ENCODE measurements around the gene LGR6. TPM values are rescaled to one million over a fixed set of nuclear protein-coding genes. Genes with fewer than 3 reads are reported as not detected.
"Not testable (repeated sequence)": the region's sequence is repeated elsewhere in the genome, so short reads cannot be mapped to it uniquely, and the experiment has no call there.

The LGR6 gene
- polyA plus RNA-seq, 1 experiment: not detected

DNA sequence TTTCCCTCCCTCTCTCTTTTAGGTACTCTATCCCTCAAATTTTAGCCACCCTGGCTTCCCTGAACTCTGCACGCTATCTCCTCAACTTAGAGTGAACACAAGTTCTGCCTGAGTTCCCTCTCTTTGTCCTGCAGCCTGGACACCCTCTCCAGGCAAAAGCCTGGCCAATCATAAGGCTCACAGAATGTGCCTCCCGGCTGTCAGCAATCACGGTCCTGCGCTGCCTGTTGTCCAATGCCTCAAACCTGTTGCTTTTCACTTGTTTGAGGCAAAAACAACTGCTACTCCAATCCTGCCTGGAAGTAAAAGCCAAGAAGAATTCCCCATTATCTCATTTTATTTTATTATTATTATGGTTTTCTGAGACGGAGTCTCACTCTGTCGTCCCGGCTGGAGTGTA lies 66.1 kb downstream of the LGR6 start:
- H3K4me3 ChIP-seq (ENCODE audit: low read depth, low read length): no peak overlapping the region
- H3K36me3 ChIP-seq (ENCODE audit: control insufficient read depth, insufficient read depth, low read length): no peaks in the 10 kb centered on the region
- peaks cover 5% of the 10 kb centered on the region for H3K27me3 ChIP-seq (ENCODE audit: control insufficient read depth, insufficient read depth, low read length)
- TF ChIP-seq, protein P1, sequence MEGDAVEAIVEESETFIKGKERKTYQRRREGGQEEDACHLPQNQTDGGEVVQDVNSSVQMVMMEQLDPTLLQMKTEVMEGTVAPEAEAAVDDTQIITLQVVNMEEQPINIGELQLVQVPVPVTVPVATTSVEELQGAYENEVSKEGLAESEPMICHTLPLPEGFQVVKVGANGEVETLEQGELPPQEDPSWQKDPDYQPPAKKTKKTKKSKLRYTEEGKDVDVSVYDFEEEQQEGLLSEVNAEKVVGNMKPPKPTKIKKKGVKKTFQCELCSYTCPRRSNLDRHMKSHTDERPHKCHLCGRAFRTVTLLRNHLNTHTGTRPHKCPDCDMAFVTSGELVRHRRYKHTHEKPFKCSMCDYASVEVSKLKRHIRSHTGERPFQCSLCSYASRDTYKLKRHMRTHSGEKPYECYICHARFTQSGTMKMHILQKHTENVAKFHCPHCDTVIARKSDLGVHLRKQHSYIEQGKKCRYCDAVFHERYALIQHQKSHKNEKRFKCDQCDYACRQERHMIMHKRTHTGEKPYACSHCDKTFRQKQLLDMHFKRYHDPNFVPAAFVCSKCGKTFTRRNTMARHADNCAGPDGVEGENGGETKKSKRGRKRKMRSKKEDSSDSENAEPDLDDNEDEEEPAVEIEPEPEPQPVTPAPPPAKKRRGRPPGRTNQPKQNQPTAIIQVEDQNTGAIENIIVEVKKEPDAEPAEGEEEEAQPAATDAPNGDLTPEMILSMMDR (IDR thresholded peaks at IDR 0.05; ENCODE audit: insufficient read depth, low read depth, low read length): no peak
- no peak for DNase-seq (ENCODE audit: low read depth)
- ChIA-PET CTCF (no interaction called here), POLR2A (no interaction called here)

DNA sequence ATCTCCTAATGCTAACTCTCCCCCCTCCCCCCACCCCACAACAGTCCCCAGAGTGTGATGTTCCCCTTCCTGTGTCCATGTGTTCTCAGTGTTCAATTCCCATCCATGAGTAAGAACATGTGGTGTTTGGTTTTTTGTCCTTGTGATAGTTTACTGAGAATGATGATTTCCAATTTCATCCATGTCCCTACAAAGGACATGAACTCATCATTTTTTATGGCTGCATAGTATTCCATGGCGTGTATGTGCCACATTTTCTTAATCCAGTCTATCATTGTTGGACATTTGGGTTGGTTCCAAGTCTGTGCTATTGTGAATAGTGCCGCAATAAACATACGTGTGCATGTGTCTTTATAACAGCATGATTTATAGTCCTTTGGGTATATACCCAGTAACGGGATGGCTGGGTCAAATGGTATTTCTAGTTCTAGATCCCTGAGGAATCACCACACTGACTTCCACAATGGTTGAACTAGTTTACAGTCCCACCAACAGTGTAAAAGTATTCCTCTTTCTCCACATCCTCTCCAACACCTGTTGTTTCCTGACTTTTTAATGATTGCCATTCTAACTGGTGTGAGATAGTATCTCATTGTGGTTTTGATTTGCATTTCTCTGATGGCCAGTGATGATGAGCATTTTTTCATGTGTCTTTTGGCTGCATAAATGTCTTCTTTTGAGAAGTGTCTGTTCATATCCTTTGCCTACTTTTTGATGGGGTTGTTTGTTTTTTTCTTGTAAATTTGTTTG lies 67.8 kb downstream of the LGR6 start:
- DNase-seq (ENCODE audit: low read depth); H3K4me3 ChIP-seq (ENCODE audit: low read depth, low read length); H3K36me3 ChIP-seq (ENCODE audit: control insufficient read depth, insufficient read depth, low read length); POLR2A ChIA-PET; CTCF ChIA-PET: not testable (repeated sequence)
- peaks cover 20% of the 10 kb centered on the region for H3K27me3 ChIP-seq (ENCODE audit: control insufficient read depth, insufficient read depth, low read length)

GRCh38 chr1:202263628-202264027 lies 70.0 kb downstream of the LGR6 start:
- DNase-seq (ENCODE audit: low read depth): no peak
- TF ChIP-seq, protein P1 (IDR thresholded peaks at IDR 0.05; ENCODE audit: insufficient read depth, low read depth, low read length): no peak
- POLR2A ChIA-PET: no interaction called here
- no peak overlapping the region for H3K4me3 ChIP-seq (ENCODE audit: low read depth, low read length)
- H3K36me3 ChIP-seq (ENCODE audit: control insufficient read depth, insufficient read depth, low read length): no peaks in the 10 kb centered on the region
- H3K27me3 ChIP-seq (ENCODE audit: control insufficient read depth, insufficient read depth, low read length): peaks cover 30% of the 10 kb centered on the region
- CTCF ChIA-PET: interaction anchor here (0.7 to 1.2 kb wide), 3 partner anchors 11 to 70 kb away, joined by 3 to 4 read pairs (median 3); partner anchors contain the start of gene LGR6

- DNase-seq (ENCODE audit: low read depth): no peak
- POLR2A ChIA-PET: no interaction called here
Observed at GRCh38 chr1:202264300-202264699, 70.7 kb downstream of the LGR6 start.

DNA sequence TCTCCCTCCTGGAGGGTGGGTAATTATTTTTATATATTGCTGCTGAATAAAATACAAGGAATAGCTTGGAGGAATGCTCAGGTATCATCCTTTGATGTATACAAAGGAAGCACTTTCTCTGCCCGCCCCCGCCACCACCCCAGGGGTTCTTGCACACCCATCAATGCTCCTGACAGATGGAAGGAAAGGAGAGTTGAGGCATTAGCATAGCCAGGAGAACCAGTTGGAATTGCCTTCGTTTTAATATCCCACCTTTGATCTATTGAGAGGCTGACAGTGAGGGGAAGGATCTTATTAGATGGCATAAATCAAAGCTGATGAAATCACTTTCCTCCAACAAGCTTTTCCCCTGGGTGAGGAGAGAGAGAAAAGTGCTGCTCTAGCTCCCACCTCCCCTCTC lies 71.1 kb downstream of the LGR6 start:
- Histone ChIP-seq H3K4me3 (ENCODE audit: low read depth, low read length) (no peak overlapping the region), H3K27me3 (ENCODE audit: control insufficient read depth, insufficient read depth, low read length) (peaks cover 38% of the 10 kb centered on the region), H3K36me3 (ENCODE audit: control insufficient read depth, insufficient read depth, low read length) (no peaks in the 10 kb centered on the region)
- TF ChIP-seq, protein P1 (IDR thresholded peaks at IDR 0.05; ENCODE audit: insufficient read depth, low read depth, low read length): no peak
- ChIA-PET CTCF (interaction anchor here (0.6 to 0.9 kb wide), 2 partner anchors 10 to 29 kb away, joined by 3 to 4 read pairs; no protein-coding TSS in a partner anchor), POLR2A (no interaction called here)
- DNase-seq (ENCODE audit: low read depth): no peak

More at GRCh38 chr1:202264300-202264699, 70.7 kb downstream of the LGR6 start:
- Histone ChIP-seq H3K27me3 (ENCODE audit: control insufficient read depth, insufficient read depth, low read length) (peaks cover 36% of the 10 kb centered on the region), H3K36me3 (ENCODE audit: control insufficient read depth, insufficient read depth, low read length) (no peaks in the 10 kb centered on the region), H3K4me3 (ENCODE audit: low read depth, low read length) (no peak overlapping the region)
- CTCF ChIA-PET: interaction anchor here (0.6 to 1.2 kb wide), 3 partner anchors 10 to 29 kb away, joined by 3 to 4 read pairs (median 4); no protein-coding TSS in a partner anchor
- TF ChIP-seq, protein P1 (IDR thresholded peaks at IDR 0.05; ENCODE audit: insufficient read depth, low read depth, low read length): no peak

Measured in BJ (cell line).